Endothelial cell of umbilical vein (primary cell): ENCODE results near the gene MYO1B. TPM values are rescaled to one million over a fixed set of nuclear protein-coding genes. Genes with fewer than 3 reads are reported as not detected.

ENCODE experiments used
- BruUV-seq: library from RNA; stranded (reverse); fragments of 400-500 nt; replicated peaks from 2 replicates; lab custom pipeline; 2021; lab: Mats Ljungman, UMichigan
- CTCF ChIA-PET: fragments of 300-600, 350-600 bp; sonication (Branson Sonifier 250); formaldehyde crosslinking; loops from one replicate; lab custom pipeline; 2021; ENCODE audit warnings: antibody characterized with exemption, inconsistent platforms; lab: Charles Lee
- POLR2A ChIA-PET: fragments of 300-600, 350-600 bp; sonication (Branson Sonifier 250); formaldehyde crosslinking; loops from one replicate; lab custom pipeline; 2021; ENCODE audit warnings: antibody characterized with exemption, inconsistent platforms; lab: Charles Lee
- DNase-seq: peaks from one replicate; pipeline ENCODE4 v3.0.0-alpha.2; 2011; ENCODE audit warnings: low read depth, low spot score
- FAIRE-seq: peaks from 2 replicates; lab custom pipeline; 2011; peaks lifted over from hg19 to GRCh38; lab: Jason Lieb, UNC
- H2AFZ ChIP-seq: 2 replicates; pipeline ENCODE4 v1.6.0; 2012; ENCODE audit warnings: low read depth, low read length, control low read depth, inconsistent platforms
- H3K27ac ChIP-seq: 2 replicates; pipeline ENCODE4 v1.5.1; 2011; ENCODE audit warnings: low read depth, mild to moderate bottlenecking, control low read depth, low read length, moderate library complexity; ENCODE audit not compliant: insufficient read depth
- H3K27me3 ChIP-seq, 2 experiments: 2 replicates each; pipeline versions ENCODE4 v1.6.0 to v1.6.1; 2011; ENCODE audit warnings: low read length in 2 of 2, mixed read lengths in 1 of 2; ENCODE audit not compliant: control insufficient read depth in 2 of 2, insufficient read depth in 2 of 2
- H3K36me3 ChIP-seq, 2 experiments: 2 replicates in 1 of 2; 3 replicates in 1 of 2; pipeline ENCODE4 v1.5.1; 2011; ENCODE audit warnings: low read length in 2 of 2, mild to moderate bottlenecking in 1 of 2, moderate library complexity in 1 of 2; ENCODE audit not compliant: control insufficient read depth in 2 of 2, insufficient read depth in 2 of 2; ENCODE audit errors: extremely low read depth in 1 of 2
- H3K4me1 ChIP-seq: 3 replicates; pipeline ENCODE4 v1.5.1; 2011; ENCODE audit warnings: mild to moderate bottlenecking, low read length; ENCODE audit not compliant: control insufficient read depth, insufficient read depth; ENCODE audit errors: extremely low read depth
- H3K4me2 ChIP-seq: 2 replicates; pipeline ENCODE4 v1.6.1; 2011; ENCODE audit warnings: low read length, control low read depth, mixed read lengths; ENCODE audit not compliant: insufficient read depth
- H3K4me3 ChIP-seq, 3 experiments: fragments of 200-600 bp in 1 of 3; sonication (generic), shearing (Covaris generic) in 1 of 3; replicated peaks in 1 of 3; 2 replicates each; pipeline ENCODE4 v1.5.1; 2011 to 2016; ENCODE audit warnings: control low read depth in 3 of 3, low read length in 3 of 3, mild to moderate bottlenecking in 2 of 3, inconsistent platforms in 1 of 3, low read depth in 1 of 3, moderate library complexity in 1 of 3; ENCODE audit not compliant: insufficient read depth in 1 of 3
- H3K79me2 ChIP-seq: 2 replicates; pipeline ENCODE4 v1.6.0; 2012; ENCODE audit warnings: low read length, inconsistent platforms; ENCODE audit not compliant: control insufficient read depth, insufficient read depth
- H3K9ac ChIP-seq: replicated peaks from 2 replicates; pipeline ENCODE3; 2011; ENCODE audit warnings: low read length, control low read depth; ENCODE audit not compliant: insufficient read depth; ENCODE audit errors: extremely low read depth
- H3K9me1 ChIP-seq: replicated peaks from 3 replicates; pipeline ENCODE4 v1.6.0; 2011; ENCODE audit warnings: mild to moderate bottlenecking, low read length; ENCODE audit not compliant: control insufficient read depth, insufficient read depth; ENCODE audit errors: extremely low read depth
- H3K9me3 ChIP-seq: replicated peaks from 2 replicates; pipeline ENCODE4 v1.5.1; 2012; ENCODE audit warnings: low read length, inconsistent platforms; ENCODE audit not compliant: control insufficient read depth, insufficient read depth
- H4K20me1 ChIP-seq: replicated peaks from 2 replicates; pipeline ENCODE3; 2011; ENCODE audit warnings: mild to moderate bottlenecking, low read length; ENCODE audit not compliant: control insufficient read depth, insufficient read depth; ENCODE audit errors: extremely low read depth
- EZH2 ChIP-seq: IDR thresholded peaks from 2 replicates; pipeline ENCODE4 v1.6.1; 2012; ENCODE audit warnings: borderline replicate concordance, low read depth, mild to moderate bottlenecking, moderate library complexity, low read length, inconsistent platforms; ENCODE audit not compliant: severe bottlenecking
- FOS ChIP-seq: IDR thresholded peaks from 2 replicates; pipeline ENCODE4 v1.6.1; 2011; ENCODE audit warnings: mild to moderate bottlenecking, low read length, moderate library complexity, borderline replicate concordance; ENCODE audit not compliant: insufficient read depth
- GATA2 ChIP-seq: IDR thresholded peaks from 2 replicates; pipeline ENCODE4 v1.7.0; 2011; ENCODE audit warnings: low read depth, mild to moderate bottlenecking, moderate library complexity, mixed read lengths, low read length; ENCODE audit not compliant: insufficient read length, insufficient read depth
- JUN ChIP-seq: IDR thresholded peaks from 2 replicates; pipeline ENCODE4 v1.6.1; 2011; ENCODE audit warnings: borderline replicate concordance, low read depth; ENCODE audit not compliant: insufficient read length, insufficient read depth
- MYC ChIP-seq: IDR thresholded peaks from one replicate; pipeline ENCODE4 v1.6.1; 2011; ENCODE audit warnings: mild to moderate bottlenecking, low read depth, low read length
- POLR2A ChIP-seq: IDR thresholded peaks from 2 replicates; pipeline ENCODE4 v1.6.1; 2012; ENCODE audit warnings: low read depth, mild to moderate bottlenecking, control low read depth, low read length
- POLR2AphosphoS5 ChIP-seq: IDR thresholded peaks from 2 replicates; pipeline ENCODE4 v1.6.1; 2012; ENCODE audit warnings: low read depth, mild to moderate bottlenecking, control low read depth, low read length, moderate library complexity; ENCODE audit not compliant: insufficient read depth
- dilution Hi-C: fragments of 300-500 bp; cut with MboI; formaldehyde crosslinking; loops from one replicate; pipeline ENCODE4 v1.15.0; 2019; ENCODE audit warnings: low sequenced_read_pairs; ENCODE audit not compliant: extremely low pct_ligation_motif_present
- intact Hi-C: fragments of 100-400 bp; cut with micrococcal nuclease; formaldehyde crosslinking; loops from one replicate; pipeline ENCODE4 v1.10.0; 2022
- polyA plus RNA-seq, 4 experiments: library from polyadenylated mRNA; depleted of rRNA in 3 of 4; stranded (reverse) in 3 of 4; unstranded in 1 of 4; fragments of >200 nt; gene quantifications; 2 replicates each; pipeline versions ENCODE4 v1.2.1 to v1.2.3, GENCODE V29; 2011 to 2012; ENCODE audit warnings: missing spikeins in 1 of 4
- total RNA-seq: library from RNA; stranded (reverse); gene quantifications from 2 replicates; pipeline ENCODE4 v1.2.3, GENCODE V29; 2021
- TF ChIP-seq, protein P1 (sequence below): IDR thresholded peaks from 2 replicates; pipeline ENCODE4 v1.6.1; 2011; ENCODE audit not compliant: insufficient read depth, insufficient read length
- TF ChIP-seq, protein P2 (sequence below), 2 donors: IDR thresholded peaks; 1 replicate in 1 of 2; 2 replicates in 1 of 2; pipeline ENCODE4 v1.5.1; 2011; ENCODE audit warnings: low read length in 2 of 2, mild to moderate bottlenecking in 2 of 2, moderate library complexity in 2 of 2, control low read depth in 1 of 2, inconsistent platforms in 1 of 2, low read depth in 1 of 2; ENCODE audit not compliant: insufficient read depth in 1 of 2; ENCODE audit errors: extremely low read depth in 1 of 2

MYO1B gene
- total and polyA plus RNA-seq, 2 donors (not counting 3 experiments of a cell fraction or from before 2014, with no cell fraction given), result 8.7 to 51.1 TPM

DNA sequence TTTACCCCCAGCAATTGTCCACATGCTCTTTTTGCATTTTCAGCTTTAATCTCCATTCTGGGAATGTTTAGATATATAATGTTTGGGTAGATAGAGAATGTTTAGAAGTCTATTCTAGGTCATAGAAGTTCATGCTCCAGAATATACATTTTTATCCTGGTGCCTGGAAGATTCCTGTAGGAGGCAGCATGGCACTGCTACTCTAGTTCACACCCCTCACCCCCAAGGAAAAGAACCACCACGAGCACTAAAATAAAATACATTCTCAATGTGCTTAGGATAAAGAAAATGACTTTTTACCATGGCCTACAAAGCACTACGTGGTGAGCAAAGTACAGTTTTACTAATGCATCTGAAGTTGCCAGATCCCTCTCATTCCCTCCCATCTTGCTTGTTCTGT, 53.8 kb downstream of the MYO1B start:
- intact Hi-C loops (loop anchor here (1.0 kb wide), 2 partner anchors 86 to 202 kb away; no protein-coding TSS in a partner anchor), dilution Hi-C loops (no loop called here)
- no peaks in the 10 kb centered on the region for H3K27me3 ChIP-seq
- H3K4me3 ChIP-seq, result no peak overlapping the region
- H3K9me1 ChIP-seq, result no peaks in the 10 kb centered on the region
- DNase-seq (no peak), FAIRE-seq (no peak)
- H3K27ac ChIP-seq, result no peak overlapping the region
- no peaks in the 10 kb centered on the region for H4K20me1 ChIP-seq
- no peak overlapping the region for H3K9ac ChIP-seq
- H3K36me3 ChIP-seq, result no peaks in the 10 kb centered on the region
- POLR2A ChIA-PET, result no interaction called here
- CTCF ChIA-PET, result interaction anchor here (1.2 to 1.7 kb wide), 3 partner anchors 11 to 223 kb away, joined by 4 to 7 read pairs (median 5); no protein-coding TSS in a partner anchor
- no peaks in the 10 kb centered on the region for H3K4me1 ChIP-seq
- H3K9me3 ChIP-seq, result no peaks in the 10 kb centered on the region
- BruUV-seq, result no TSS peak
- no peak overlapping the region for H2AFZ ChIP-seq
- peaks cover 1% of the 10 kb centered on the region for H3K79me2 ChIP-seq
- TF ChIP-seq POLR2A, result no peak
- no peak for TF ChIP-seq JUN
- TF ChIP-seq, protein P1, sequence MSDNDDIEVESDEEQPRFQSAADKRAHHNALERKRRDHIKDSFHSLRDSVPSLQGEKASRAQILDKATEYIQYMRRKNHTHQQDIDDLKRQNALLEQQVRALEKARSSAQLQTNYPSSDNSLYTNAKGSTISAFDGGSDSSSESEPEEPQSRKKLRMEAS, result no peak
- TF ChIP-seq, protein P2, sequence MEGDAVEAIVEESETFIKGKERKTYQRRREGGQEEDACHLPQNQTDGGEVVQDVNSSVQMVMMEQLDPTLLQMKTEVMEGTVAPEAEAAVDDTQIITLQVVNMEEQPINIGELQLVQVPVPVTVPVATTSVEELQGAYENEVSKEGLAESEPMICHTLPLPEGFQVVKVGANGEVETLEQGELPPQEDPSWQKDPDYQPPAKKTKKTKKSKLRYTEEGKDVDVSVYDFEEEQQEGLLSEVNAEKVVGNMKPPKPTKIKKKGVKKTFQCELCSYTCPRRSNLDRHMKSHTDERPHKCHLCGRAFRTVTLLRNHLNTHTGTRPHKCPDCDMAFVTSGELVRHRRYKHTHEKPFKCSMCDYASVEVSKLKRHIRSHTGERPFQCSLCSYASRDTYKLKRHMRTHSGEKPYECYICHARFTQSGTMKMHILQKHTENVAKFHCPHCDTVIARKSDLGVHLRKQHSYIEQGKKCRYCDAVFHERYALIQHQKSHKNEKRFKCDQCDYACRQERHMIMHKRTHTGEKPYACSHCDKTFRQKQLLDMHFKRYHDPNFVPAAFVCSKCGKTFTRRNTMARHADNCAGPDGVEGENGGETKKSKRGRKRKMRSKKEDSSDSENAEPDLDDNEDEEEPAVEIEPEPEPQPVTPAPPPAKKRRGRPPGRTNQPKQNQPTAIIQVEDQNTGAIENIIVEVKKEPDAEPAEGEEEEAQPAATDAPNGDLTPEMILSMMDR (IDR thresholded peaks at IDR 0.05; ENCODE audit: extremely low read depth in 1 of 2, insufficient read depth in 1 of 2, low read depth in 1 of 2, low read length in 2 of 2), result no peak
- no peak for TF ChIP-seq GATA2
- TF ChIP-seq FOS, result no peak
- no peak for TF ChIP-seq MYC
- no peak for TF ChIP-seq POLR2AphosphoS5
- TF ChIP-seq EZH2, result no peak
- no peak overlapping the region for H3K4me2 ChIP-seq
